Measurements from ENCODE around the gene KATNAL1.
"Not testable (repeated sequence)": the region's sequence is repeated elsewhere in the genome, so short reads cannot be mapped to it uniquely, and the experiment has no call there.

The KATNAL1 gene

DNA sequence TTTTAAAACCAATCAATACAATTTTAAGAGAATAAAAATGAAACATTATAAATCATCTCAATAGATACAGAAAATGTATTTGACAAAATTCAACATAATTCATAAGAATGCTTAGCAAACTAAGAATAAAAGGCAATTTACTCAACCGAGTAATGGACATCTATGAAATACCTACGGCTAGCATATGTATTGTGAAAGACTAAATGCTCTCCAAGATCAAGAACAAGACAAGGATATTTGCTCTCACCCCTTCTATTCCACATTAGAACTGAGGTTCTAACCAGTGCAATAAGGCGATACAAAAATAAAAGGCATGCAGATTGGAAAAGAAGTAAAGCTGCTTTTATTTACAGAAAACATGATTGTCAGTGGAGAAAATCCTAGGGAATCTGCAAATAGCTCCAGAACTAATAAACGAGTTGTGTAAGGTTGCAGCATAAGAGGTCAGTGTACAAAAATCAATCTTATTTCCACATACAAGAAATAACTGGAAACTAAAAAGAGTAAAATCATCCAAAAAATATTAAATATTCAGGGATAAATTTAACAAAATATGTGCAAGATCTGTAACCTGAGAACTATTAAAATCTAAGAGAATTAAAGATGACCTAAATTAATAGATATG is 16.4 kb downstream of the KATNAL1 start:
- DNase-seq (ENCODE audit: low spot score), result no peak
- no peak for TF ChIP-seq CTCF (conservative IDR thresholded peaks at IDR 0.05; ENCODE audit: low read depth)
- no peak overlapping the region for H3K27ac ChIP-seq
- ChIA-PET CTCF (interaction anchor here (0.6 to 0.7 kb wide), 2 partner anchors 42 to 259 kb away, joined by 3 read pairs; no protein-coding TSS in a partner anchor), POLR2A (ENCODE audit: low non-redundant PET) (no interaction called here)

DNA sequence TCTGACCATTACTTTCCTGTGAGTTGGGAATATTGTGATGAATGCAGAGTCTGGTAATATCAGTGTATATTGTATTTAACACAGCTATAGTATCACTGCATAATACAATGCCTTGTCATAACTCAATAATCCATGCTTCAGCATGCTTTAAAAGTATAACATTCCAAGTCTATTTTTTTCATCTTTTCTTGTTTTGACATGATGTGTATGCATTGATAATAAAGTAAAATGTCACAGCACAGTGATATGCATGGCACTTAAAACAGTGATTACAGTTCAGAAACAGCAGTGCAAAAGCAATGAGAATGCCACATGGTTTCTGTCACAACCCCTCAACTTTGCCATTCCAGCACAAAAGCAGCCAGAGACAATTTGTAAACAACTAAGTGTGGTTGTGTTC is 17.8 kb downstream of the KATNAL1 start:
- H3K27ac ChIP-seq, result no peak overlapping the region
- DNase-seq (ENCODE audit: low spot score), result no peak
- CTCF ChIA-PET, result interaction anchor here (0.6 kb wide), 1 partner anchor 172 kb away, joined by 3 read pairs; no protein-coding TSS in a partner anchor
- POLR2A ChIA-PET (ENCODE audit: low non-redundant PET), result no interaction called here
- TF ChIP-seq CTCF (conservative IDR thresholded peaks at IDR 0.05; ENCODE audit: low read depth), result no peak

DNA sequence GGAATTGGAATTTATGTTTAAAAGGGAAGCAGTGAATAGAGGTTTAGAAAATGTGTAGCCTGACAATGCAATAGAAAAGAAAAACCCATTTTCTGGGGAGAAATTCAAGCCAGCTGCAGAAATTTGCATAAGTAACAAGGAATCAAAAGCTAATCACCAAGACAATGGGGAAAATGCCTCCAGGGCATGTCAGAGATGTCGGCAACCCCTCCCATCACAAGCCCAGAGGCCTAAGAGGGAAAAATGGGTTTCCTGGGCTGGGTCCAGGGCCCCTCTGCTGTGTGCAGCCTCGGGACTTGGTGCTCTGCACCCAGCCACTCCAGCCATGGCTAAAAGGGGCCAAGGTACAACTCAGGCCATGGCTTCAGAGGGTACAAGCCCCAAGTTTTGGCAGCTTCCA is 21.3 kb downstream of the KATNAL1 start:
- POLR2A ChIA-PET (ENCODE audit: low non-redundant PET); DNase-seq (ENCODE audit: low spot score); H3K27ac ChIP-seq: not testable (repeated sequence)
- CTCF ChIA-PET, result interaction anchor here (0.6 to 0.7 kb wide), 2 partner anchors 10 to 31 kb away, joined by 3 to 5 read pairs; no protein-coding TSS in a partner anchor

DNA sequence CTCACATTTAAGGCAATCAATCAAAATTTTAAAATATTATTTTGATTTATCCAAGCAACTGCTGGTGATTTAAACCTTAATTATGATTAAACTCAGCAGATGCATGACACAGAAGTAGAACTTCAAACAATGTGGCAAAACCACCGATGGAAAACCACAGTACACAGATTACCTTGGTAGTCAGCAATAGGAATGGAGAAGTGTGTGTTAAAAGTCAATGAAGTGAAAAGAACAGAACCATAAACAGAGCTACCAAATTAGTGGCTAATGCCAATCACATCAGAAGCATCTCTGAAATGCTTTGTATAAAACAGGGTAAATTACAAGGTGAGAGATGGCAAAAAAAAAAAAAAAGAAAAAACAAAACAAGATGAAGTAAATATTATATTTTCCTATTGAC is 31.2 kb downstream of the KATNAL1 start:
- ChIA-PET CTCF (interaction anchor here (0.6 kb wide), 1 partner anchor 167 kb away, joined by 3 read pairs; no protein-coding TSS in a partner anchor), POLR2A (ENCODE audit: low non-redundant PET) (no interaction called here)
- TF ChIP-seq CTCF (conservative IDR thresholded peaks at IDR 0.05; ENCODE audit: low read depth), result no peak
- H3K27ac ChIP-seq, result no peak overlapping the region
- no peak for DNase-seq (ENCODE audit: low spot score)

DNA sequence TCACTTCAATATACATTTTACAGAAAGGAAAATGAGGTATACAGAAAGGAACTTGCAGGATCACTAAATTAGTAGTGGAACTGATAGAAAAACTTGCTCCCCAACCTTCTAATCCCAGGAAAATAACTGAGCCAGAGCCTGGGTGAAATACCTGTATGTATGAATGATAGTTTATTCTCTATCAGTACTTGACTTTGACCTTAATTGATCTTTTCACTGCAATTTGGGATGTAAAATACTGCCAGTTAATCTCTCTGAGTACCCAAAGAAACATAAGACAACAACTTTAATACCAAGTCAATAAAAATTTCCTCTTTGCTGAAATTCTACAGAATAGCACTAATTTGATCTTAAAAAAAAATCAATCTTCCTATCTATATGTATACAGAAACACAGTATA is 33.3 kb downstream of the KATNAL1 start:
- no peak for TF ChIP-seq CTCF (conservative IDR thresholded peaks at IDR 0.05; ENCODE audit: low read depth)
- POLR2A ChIA-PET (ENCODE audit: low non-redundant PET), result no interaction called here
- CTCF ChIA-PET, result no interaction called here
- no peak for DNase-seq (ENCODE audit: low spot score)
- no peak overlapping the region for H3K27ac ChIP-seq

DNA sequence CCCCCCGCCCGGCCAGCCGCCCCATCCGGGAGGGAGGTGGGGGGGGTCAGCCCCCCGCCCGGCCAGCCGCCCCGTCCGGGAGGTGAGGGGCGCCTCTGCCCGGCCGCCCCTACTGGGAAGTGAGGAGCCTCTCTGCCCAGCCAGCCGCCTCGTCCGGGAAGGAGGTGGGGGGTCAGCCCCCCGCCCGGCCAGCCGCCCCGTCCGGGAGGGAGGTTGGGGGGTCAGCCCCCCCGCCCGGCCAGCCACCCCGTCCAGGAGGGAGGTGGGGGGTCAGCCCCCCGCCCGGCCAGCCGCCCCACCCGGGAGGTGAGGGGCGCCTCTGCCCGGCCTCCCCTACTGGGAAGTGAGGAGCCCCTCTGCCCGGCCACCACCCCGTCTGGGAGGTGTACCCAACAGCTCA is 37.3 kb downstream of the KATNAL1 start:
- POLR2A ChIA-PET (ENCODE audit: low non-redundant PET), result interaction anchor here (0.6 kb wide), 1 partner anchor 55 kb away, joined by 3 read pairs; no protein-coding TSS in a partner anchor
- DNase-seq (ENCODE audit: low spot score); CTCF ChIA-PET; H3K27ac ChIP-seq: not testable (repeated sequence)

GRCh38 chr13:30268673-30269072 is 38.7 kb downstream of the KATNAL1 start:
- CTCF ChIA-PET, result no interaction called here
- DNase-seq (ENCODE audit: low spot score), result no peak
- no peak overlapping the region for H3K27ac ChIP-seq
- no peak for TF ChIP-seq CTCF (conservative IDR thresholded peaks at IDR 0.05; ENCODE audit: low read depth)
- POLR2A ChIA-PET (ENCODE audit: low non-redundant PET), result no interaction called here

All from RWPE1 (cell line).